Activated CD4-positive, alpha-beta memory T cell treated with anti-CD3 and anti-CD28 coated beads, Interleukin-2, amount 10 ng/mL, durations not matched to agents 7 days and 5 days (primary cell): Measurements from ENCODE around the gene SHTN1. TPM values are rescaled to one million over a fixed set of nuclear protein-coding genes. Genes with fewer than 3 reads are reported as not detected.

Source experiments
- CTCF ChIA-PET: fragments of 350-600 bp; sonication (Branson Sonifier 250); formaldehyde crosslinking; loops from one replicate; lab custom pipeline; 2021; ENCODE audit warnings: antibody characterized with exemption, inconsistent platforms; lab: Charles Lee
- POLR2A ChIA-PET: fragments of 350-600 bp; sonication (Branson Sonifier 250); formaldehyde crosslinking; loops from one replicate; lab custom pipeline; 2021; ENCODE audit warnings: antibody characterized with exemption; lab: Charles Lee
- DNase-seq: peaks from one replicate; pipeline ENCODE4 v3.0.0-alpha.2; 2020
- H3K27ac Mint-ChIP-seq: one replicate; pipeline ENCODE4 v1.8.0; 2021; ENCODE audit warnings: mild to moderate bottlenecking, mixed read lengths
- H3K27me3 Mint-ChIP-seq: one replicate; pipeline ENCODE4 v1.8.0; 2021; ENCODE audit warnings: mixed read lengths
- H3K36me3 Mint-ChIP-seq: one replicate; pipeline ENCODE4 v1.8.0; 2021; ENCODE audit warnings: low read depth, mixed read lengths
- H3K4me1 Mint-ChIP-seq: one replicate; pipeline ENCODE4 v1.8.0; 2021; ENCODE audit warnings: mixed read lengths
- H3K4me3 Mint-ChIP-seq: one replicate; pipeline ENCODE4 v1.8.0; 2021; ENCODE audit warnings: mild to moderate bottlenecking, mixed read lengths
- H3K9me3 Mint-ChIP-seq: one replicate; pipeline ENCODE4 v1.8.0; 2021; ENCODE audit warnings: mixed read lengths
- total RNA-seq, 2 experiments: library from RNA; stranded (reverse); gene quantifications; one replicate each; pipeline ENCODE4 v1.2.3, GENCODE V29; 2021

Gene SHTN1
- total RNA-seq, 2 experiments from 2014 or later: 0.05 to 0.28 TPM

DNA sequence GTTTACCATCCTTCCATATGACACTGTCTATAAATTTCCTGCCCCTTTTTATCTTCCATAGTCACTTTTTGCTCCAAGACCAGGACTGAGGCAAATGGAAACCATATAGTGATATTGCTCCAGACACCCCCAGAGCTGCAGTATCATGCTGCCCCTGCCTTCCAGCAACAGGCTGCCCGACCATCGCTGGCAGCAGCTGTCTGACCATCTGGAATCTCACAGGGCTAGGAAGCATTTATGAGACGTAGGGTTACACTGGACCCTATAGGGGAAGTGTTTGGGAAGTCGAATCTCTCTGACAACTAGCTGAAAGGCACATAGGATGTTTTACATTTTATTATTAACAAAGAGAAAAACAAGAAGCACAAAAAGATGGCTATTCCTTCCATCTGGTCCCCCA, 136.3 kb downstream of the SHTN1 start:
- no peak overlapping the region for H3K27ac Mint-ChIP-seq
- POLR2A ChIA-PET: no interaction called here
- H3K4me1 Mint-ChIP-seq: no peaks in the 10 kb centered on the region
- H3K36me3 Mint-ChIP-seq: no peaks in the 10 kb centered on the region
- no peak overlapping the region for H3K4me3 Mint-ChIP-seq
- CTCF ChIA-PET: no interaction called here
- H3K27me3 Mint-ChIP-seq: no peaks in the 10 kb centered on the region
- DNase-seq: no peak
- no peaks in the 10 kb centered on the region for H3K9me3 Mint-ChIP-seq

DNA sequence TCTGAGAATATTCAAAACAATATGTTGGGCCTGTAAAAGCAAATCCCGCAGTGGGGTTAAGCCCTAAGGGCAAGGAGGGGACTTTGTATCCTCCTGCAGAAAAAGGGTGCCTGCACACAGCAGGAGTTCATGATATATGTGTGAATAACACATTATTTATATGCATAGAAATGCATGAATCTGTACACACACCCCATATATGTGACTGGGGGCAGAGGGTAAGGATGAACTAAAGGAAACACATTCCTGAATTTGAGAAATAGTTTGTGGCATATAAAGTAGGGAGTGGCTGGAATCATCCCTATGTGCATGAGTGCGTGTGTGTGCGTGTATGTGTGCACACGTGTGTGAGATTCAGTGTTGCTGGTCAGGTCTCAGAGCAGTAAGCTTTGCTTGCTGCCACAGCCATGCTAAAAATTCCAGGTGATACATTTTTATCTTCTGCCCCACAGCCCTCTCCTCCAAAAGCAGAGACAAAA, 136.8 kb downstream of the SHTN1 start:
- ChIA-PET POLR2A (no interaction called here), CTCF (no interaction called here)
- Mint-ChIP-seq H3K4me3 (no peak overlapping the region), H3K4me1 (no peaks in the 10 kb centered on the region), H3K36me3 (no peaks in the 10 kb centered on the region), H3K27me3 (no peaks in the 10 kb centered on the region), H3K9me3 (no peaks in the 10 kb centered on the region), H3K27ac (no peak overlapping the region)
- DNase-seq: no peak

DNA sequence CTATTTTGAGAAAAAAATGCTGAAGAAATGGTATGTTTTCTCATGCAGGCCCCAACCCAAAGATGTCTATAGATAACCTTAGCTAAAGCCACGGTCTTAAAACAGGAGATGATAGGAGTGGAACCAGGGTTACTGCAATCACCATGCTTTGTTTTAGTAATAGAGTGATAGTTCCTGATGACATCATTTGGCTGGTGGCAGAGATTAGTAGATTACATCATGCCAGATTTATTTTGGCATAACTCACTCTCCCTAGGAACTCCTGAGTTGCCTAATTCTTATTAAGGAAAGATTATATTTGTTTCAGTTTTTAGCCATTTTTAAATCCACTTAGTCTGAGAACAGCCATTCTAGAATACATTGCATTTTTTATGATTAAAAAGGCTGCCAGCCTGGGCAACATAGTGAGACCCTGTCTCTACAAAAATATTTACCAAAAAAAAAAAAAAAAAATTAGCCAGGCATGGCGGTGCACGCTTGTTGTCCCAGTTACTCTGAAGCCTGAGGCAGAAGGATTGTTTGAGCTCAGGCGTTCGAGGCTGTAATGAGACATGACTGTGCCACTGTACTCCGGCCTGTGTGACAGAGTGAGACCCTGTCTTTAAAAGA, 137.9 kb downstream of the SHTN1 start:
- no peak for DNase-seq
- CTCF ChIA-PET: no interaction called here
- no peaks in the 10 kb centered on the region for H3K36me3 Mint-ChIP-seq
- H3K4me1 Mint-ChIP-seq: no peaks in the 10 kb centered on the region
- H3K27ac Mint-ChIP-seq: no peak overlapping the region
- no peaks in the 10 kb centered on the region for H3K27me3 Mint-ChIP-seq
- no peaks in the 10 kb centered on the region for H3K9me3 Mint-ChIP-seq
- POLR2A ChIA-PET: no interaction called here
- H3K4me3 Mint-ChIP-seq: no peak overlapping the region

DNA sequence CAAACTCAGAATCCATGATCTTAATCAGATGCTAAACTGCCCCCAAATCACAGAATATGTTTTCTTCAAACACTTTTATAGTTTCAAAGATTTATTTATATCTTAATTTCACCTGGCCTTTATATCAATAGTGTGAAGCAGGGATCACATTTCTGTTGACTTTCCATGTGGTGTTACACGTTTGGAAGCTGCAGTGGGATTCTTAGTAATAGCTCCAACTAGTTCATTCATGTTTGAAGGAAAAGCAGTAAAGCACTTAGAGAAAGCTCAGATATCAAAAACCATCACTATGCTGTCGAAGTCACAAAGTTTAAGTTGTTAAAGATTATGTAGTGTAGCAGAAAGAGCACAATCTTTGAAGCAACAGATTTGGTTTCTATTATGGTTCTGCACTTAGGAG, 138.9 kb downstream of the SHTN1 start:
- Mint-ChIP-seq H3K27ac (no peak overlapping the region), H3K4me3 (no peak overlapping the region), H3K9me3 (no peaks in the 10 kb centered on the region), H3K36me3 (no peaks in the 10 kb centered on the region), H3K4me1 (no peaks in the 10 kb centered on the region), H3K27me3 (no peaks in the 10 kb centered on the region)
- no peak for DNase-seq
- CTCF ChIA-PET: no interaction called here
- POLR2A ChIA-PET: no interaction called here

DNA sequence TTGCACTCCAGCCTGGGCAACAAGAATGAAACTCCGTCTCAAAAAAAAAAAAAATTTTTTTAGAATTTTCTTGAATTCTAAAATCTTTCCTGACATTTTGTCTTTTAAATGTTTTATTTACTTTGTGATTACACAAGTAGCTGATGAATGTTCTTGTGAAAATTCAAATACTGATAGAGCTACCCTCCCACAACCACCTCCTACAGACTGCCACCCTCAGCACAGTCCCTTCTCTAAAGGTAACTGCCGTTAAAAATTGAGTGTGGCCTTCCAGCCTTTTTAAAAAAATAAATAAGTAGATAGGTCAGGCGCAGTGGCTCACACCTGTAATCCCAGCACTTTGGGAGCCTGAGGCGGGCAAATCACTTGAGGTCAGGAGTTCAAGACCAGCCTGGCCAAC, 140.6 kb downstream of the SHTN1 start:
- H3K9me3 Mint-ChIP-seq: no peaks in the 10 kb centered on the region
- POLR2A ChIA-PET: no interaction called here
- CTCF ChIA-PET: no interaction called here

DNA sequence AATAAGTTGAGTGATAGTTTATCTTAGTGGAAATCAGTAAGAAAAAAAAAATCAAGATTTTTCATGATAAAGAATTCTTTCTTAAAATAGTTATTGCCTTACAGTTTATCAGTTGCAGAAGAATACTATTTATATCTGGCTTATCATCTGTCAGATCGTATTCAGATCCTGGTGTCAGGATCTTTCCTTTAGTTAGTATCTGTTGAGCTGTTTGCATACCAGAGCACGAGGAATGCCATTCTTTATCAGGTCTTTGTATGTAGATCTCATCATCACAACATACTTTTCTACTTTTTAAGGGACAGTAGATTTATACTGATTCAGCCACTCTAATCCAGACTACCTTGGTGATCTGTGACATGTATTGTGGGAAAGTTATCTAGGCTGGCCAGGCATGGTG, 143.2 kb downstream of the SHTN1 start:
- Mint-ChIP-seq H3K9me3 (peaks cover 3% of the 10 kb centered on the region), H3K4me3 (no peak overlapping the region), H3K4me1 (no peaks in the 10 kb centered on the region), H3K27me3 (no peaks in the 10 kb centered on the region), H3K27ac (no peak overlapping the region), H3K36me3 (no peaks in the 10 kb centered on the region)
- ChIA-PET POLR2A (no interaction called here), CTCF (no interaction called here)
- no peak for DNase-seq

More for the DNA sequence above, 140.6 kb downstream of the SHTN1 start:
- Mint-ChIP-seq H3K27ac (no peak overlapping the region), H3K4me1 (no peaks in the 10 kb centered on the region), H3K4me3 (no peak overlapping the region), H3K27me3 (no peaks in the 10 kb centered on the region), H3K36me3 (no peaks in the 10 kb centered on the region)
- DNase-seq: no peak

DNA sequence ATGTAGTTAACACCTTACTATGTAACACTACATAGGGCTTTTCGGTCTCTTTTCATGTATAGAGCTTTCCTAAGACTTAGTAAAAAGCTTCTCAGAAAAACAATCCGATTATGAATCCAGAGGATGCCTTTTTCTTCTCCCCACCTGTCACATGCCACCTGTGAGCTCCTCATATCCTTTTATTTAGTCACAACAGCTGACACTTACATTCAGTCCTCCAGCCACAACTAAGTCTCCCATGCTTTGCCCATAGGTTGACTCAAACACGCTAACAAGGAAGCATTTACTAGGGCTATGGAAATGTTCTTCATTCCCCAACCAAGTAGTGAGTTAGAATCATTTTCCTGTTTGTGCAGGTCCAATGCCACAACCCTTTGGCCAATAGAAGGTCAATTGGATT, 147.8 kb downstream of the SHTN1 start:
- CTCF ChIA-PET: no interaction called here
- no peak overlapping the region for H3K27ac Mint-ChIP-seq

DNA sequence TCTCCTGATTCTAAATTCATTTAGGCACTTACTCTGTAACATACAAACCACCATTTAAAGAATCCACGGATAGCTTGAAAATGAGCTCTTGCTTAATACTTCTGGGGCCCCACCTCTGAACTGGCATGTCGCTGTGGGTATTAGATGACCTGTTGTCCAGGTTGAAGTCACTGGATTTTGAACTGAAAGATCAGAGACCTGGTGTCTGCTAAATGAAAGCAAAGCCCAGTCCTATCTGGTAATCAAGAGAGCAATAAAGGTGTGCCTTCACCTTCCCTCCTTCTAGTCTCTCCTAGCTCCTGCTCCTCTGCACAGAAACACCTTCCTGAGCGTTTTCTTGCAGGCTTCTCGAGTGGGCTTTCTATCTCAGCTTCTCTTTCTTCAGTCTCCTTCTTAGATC, 151.3 kb downstream of the SHTN1 start:
- peaks cover 3% of the 10 kb centered on the region for H3K9me3 Mint-ChIP-seq
- H3K4me1 Mint-ChIP-seq: peaks cover 2% of the 10 kb centered on the region
- DNase-seq: no peak
- H3K27me3 Mint-ChIP-seq: peaks cover 24% of the 10 kb centered on the region
- POLR2A ChIA-PET: no interaction called here
- H3K27ac Mint-ChIP-seq: no peak overlapping the region
- H3K36me3 Mint-ChIP-seq: no peaks in the 10 kb centered on the region
- CTCF ChIA-PET: no interaction called here
- H3K4me3 Mint-ChIP-seq: no peak overlapping the region

More for the DNA sequence above, 147.8 kb downstream of the SHTN1 start:
- Mint-ChIP-seq H3K4me3 (no peak overlapping the region), H3K9me3 (peaks cover 3% of the 10 kb centered on the region), H3K4me1 (no peaks in the 10 kb centered on the region), H3K36me3 (no peaks in the 10 kb centered on the region), H3K27me3 (no peaks in the 10 kb centered on the region)
- POLR2A ChIA-PET: no interaction called here
- no peak for DNase-seq

DNA sequence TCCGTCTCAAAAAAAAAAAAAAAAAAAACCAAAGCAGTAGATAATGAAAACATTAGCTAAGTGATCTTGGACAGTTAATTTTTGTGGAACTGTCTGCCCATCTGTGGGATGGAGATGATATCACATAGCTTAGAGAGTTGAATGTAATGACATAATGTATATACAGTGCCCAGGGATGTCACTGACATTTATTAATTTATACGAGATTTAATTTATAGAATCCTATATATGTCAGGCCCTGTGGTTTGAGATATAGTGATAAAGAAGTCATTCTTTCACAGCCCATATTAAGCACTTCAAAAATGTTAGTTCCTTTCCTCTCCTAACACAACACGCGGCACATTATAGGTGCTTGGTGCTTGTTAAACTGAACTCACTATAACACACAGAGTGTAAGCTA, 151.7 kb downstream of the SHTN1 start:
- Mint-ChIP-seq H3K36me3 (no peaks in the 10 kb centered on the region), H3K4me1 (peaks cover 4% of the 10 kb centered on the region), H3K27ac (no peak overlapping the region), H3K4me3 (no peak overlapping the region), H3K9me3 (peaks cover 3% of the 10 kb centered on the region), H3K27me3 (peaks cover 28% of the 10 kb centered on the region)
- POLR2A ChIA-PET: no interaction called here
- no peak for DNase-seq
- CTCF ChIA-PET: no interaction called here

DNA sequence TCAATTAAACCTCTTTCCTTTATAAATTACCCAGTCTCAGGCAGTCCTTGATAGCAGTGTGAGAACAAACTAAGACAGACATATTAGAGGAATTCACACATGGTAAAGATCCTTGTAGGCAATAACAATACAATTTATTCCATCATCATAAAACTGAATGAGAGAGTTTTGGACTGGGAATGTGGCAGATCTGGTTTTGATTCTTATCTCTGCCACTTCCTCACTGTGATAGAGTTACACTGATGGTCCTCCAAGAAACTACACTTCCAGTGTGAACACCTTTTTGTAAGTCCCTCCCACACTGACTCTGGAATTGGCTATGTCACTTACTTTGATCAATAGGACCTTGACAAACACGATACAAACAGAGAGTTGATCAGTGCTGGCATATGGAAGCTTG, 152.7 kb downstream of the SHTN1 start:
- CTCF ChIA-PET: no interaction called here
- no peaks in the 10 kb centered on the region for H3K36me3 Mint-ChIP-seq
- no peak for DNase-seq
- no peaks in the 10 kb centered on the region for H3K9me3 Mint-ChIP-seq
- no peak overlapping the region for H3K27ac Mint-ChIP-seq
- H3K27me3 Mint-ChIP-seq: peaks cover 39% of the 10 kb centered on the region
- peaks cover 7% of the 10 kb centered on the region for H3K4me1 Mint-ChIP-seq
- no peak overlapping the region for H3K4me3 Mint-ChIP-seq
- POLR2A ChIA-PET: no interaction called here

DNA sequence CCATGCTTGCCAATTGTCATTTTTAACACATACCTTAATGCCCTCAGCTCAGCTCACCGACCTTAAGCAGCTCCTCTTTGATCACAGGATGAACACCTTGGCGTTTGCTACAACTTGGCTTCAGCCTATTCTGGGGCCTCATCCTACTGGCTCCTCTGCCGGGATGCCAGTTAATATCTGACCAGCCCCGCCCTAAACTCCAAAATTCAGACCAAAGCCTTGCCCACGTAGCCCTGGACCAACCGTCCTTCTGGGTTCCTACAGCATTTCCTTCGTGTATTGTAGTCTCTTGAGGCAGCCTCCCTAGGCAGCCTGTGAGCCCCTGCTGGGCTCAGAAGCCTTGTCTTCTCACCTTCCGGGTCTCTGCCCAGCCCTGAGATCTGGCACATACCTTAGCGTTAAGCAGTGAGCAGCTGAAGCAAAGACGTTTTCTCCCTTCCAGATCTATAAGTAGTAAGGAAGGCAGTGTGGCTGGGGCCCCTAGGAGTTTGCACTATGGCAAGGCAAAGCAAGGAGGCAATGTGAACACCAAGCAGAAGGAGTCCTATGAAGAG, 154.9 kb downstream of the SHTN1 start:
- H3K4me3 Mint-ChIP-seq: peak overlapping the region; percentile 17
- H3K27ac Mint-ChIP-seq: no peak overlapping the region
- H3K4me1 Mint-ChIP-seq: peaks cover 7% of the 10 kb centered on the region
- no peaks in the 10 kb centered on the region for H3K36me3 Mint-ChIP-seq
- ChIA-PET CTCF (no interaction called here), POLR2A (no interaction called here)
- peaks cover 48% of the 10 kb centered on the region for H3K27me3 Mint-ChIP-seq
- DNase-seq: no peak
- H3K9me3 Mint-ChIP-seq: no peaks in the 10 kb centered on the region

DNA sequence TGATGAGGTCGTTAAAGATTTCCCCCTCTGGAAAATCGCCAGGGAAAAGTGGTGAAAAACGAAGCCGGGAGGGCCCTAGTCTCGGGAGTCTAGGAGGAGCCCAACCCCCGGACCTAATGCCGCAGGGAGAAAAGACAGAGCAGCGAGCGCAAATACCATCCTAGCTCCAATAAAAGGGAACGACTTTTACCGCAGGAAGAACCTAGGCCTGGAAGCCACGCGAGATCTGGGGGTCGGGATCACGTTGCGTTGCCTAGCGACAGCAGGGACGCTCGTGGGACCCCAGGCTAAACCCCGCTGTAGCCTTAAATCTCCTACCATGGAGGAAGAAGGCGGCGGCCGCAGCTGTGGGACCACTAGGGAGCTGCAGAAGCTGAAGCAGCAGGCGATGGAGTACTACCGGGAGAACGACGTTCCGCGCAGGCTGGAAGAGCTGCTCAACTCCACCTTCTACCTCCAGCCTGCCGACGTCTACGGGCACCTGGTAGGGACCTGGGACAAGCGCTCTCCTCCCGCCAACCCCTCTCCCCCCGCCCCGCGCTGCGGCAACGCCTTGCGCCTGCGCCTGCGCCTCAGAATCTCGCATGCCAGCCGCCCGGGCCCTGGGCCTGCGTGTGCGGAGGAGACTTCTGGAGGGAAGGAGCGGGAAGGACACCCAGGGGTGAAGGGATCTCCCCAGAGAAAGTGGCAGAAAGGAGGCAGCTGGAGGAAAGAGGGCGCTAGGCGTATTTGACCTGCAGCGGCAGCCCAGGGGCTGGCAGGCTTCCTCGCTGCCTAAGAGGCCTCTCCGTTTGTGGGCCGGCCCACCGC, 155.5 kb downstream of the SHTN1 start, which contains the start of gene ENO4:
TSS of gene ENO4 (plus strand) at position 252 of the 810 bp plus-strand sequence. CDS start at position 320, 68 bp downstream.
- DNase-seq: no peak
- Mint-ChIP-seq H3K27ac (no peak within 1 kb of the TSS), H3K27me3 (peaks cover 50% of the 10 kb centered on the region), H3K4me3 (peak within 1 kb of the TSS; percentile 19), H3K36me3 (no peaks in the 10 kb centered on the region), H3K4me1 (peaks cover 7% of the 10 kb centered on the region), H3K9me3 (no peaks in the 10 kb centered on the region)
- ChIA-PET POLR2A (no interaction called here), CTCF (no interaction called here)

DNA sequence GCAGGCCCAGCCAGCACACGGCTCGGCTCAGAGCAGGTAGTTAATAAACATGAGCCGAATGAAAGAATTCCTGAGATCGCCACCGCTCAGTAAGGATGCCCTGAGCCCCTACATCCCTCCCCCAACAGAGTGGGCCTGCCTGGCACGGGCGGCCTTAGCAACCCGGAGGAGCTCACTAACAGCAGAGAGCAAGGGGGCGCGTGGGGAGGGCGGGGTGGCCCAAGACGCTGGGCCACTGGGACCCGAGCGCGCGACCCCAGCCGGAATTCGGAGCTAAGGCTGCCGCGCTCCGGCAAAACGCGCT, 156.1 kb downstream of the SHTN1 start:
- H3K27me3 Mint-ChIP-seq: peaks cover 50% of the 10 kb centered on the region
- H3K4me1 Mint-ChIP-seq: peaks cover 7% of the 10 kb centered on the region
- H3K36me3 Mint-ChIP-seq: no peaks in the 10 kb centered on the region
- POLR2A ChIA-PET: no interaction called here
- H3K4me3 Mint-ChIP-seq: no peak overlapping the region
- no peak overlapping the region for H3K27ac Mint-ChIP-seq
- DNase-seq: no peak
- H3K9me3 Mint-ChIP-seq: no peaks in the 10 kb centered on the region
- CTCF ChIA-PET: no interaction called here
